Measurements from ENCODE around the gene CDH24.

DNA sequence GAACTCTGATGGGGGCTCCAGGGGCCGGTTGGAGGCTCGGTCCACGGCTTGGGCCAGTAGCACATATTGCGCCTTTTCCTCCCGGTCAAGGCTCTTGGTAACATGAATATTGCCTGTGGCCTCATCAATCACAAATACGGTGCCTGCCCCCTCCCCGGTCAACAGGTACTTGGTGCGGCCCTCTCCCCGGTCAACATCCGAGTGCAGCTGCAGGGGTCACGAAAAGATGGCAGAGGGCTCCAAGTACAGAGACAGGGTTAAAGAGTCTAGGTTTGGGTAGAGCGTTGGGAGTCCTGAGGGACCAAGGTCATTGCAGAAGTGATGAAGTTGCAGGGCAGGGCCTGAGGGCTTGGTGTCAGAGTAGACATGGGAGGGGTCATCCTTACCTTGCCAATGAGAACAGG lies 2.2 kb downstream of the CDH24 start:
- TF ChIP-seq GATA2 (IDR thresholded peaks at IDR 0.05; ENCODE audit: low read depth, low read length) (no peak), GATA3 (IDR thresholded peaks at IDR 0.05; ENCODE audit: low read depth, low read length) (no peak)

Measured in SH-SY5Y (cell line).